Measurements from ENCODE around the gene RSAD2.

- TF ChIP-seq CTCF (optimal IDR thresholded peaks at IDR 0.05 in 1 of 3, IDR thresholded peaks at IDR 0.05 in 1 of 3, conservative IDR thresholded peaks at IDR 0.05 in 1 of 3; ENCODE audit: extremely low read depth in 1 of 3, insufficient read depth in 2 of 3, low read length in 3 of 3) (no peak), EZH2 (IDR thresholded peaks at IDR 0.05; ENCODE audit: low read length) (no peak)
Measured at GRCh38 chr2:6923319-6923718, 45.7 kb downstream of the RSAD2 start.

Data from keratinocyte (primary cell).